Calu3 (cell line): Measurements from ENCODE around the gene DNAJC22. TPM values are rescaled to one million over a fixed set of nuclear protein-coding genes. Genes with fewer than 3 reads are reported as not detected.
A peak's percentile ranks its signal among the peaks of the same experiment; 100 is the strongest.

Source experiments
- BruUV-seq: library from RNA; stranded (reverse); fragments of 400-500 nt; replicated peaks from 2 replicates; lab custom pipeline; 2021; lab: Mats Ljungman, UMichigan
- CTCF ChIA-PET: fragments of 300-600 bp; sonication (Branson Sonifier 250); formaldehyde crosslinking; loops from one replicate; lab custom pipeline; 2022; ENCODE audit warnings: antibody characterized with exemption; lab: Charles Lee
- DNase-seq: peaks from one replicate; pipeline ENCODE4 v3.0.0; 2022
- H3K27ac Mint-ChIP-seq: one replicate; pipeline ENCODE4 v1.8.0; 2022; ENCODE audit warnings: mixed read lengths; ENCODE audit not compliant: unreplicated experiment
- H3K27me3 Mint-ChIP-seq: one replicate; pipeline ENCODE4 v1.8.0; 2022; ENCODE audit warnings: mixed read lengths; ENCODE audit not compliant: unreplicated experiment
- H3K36me3 Mint-ChIP-seq: one replicate; pipeline ENCODE4 v1.8.0; 2022; ENCODE audit warnings: mild to moderate bottlenecking, moderate library complexity, mixed read lengths; ENCODE audit not compliant: insufficient read depth, unreplicated experiment
- H3K4me1 Mint-ChIP-seq: one replicate; pipeline ENCODE4 v1.8.0; 2022; ENCODE audit warnings: mild to moderate bottlenecking, low read depth, mixed read lengths; ENCODE audit not compliant: unreplicated experiment
- H3K4me3 Mint-ChIP-seq: one replicate; pipeline ENCODE4 v1.8.0; 2022; ENCODE audit warnings: mild to moderate bottlenecking, low read depth, moderate library complexity, mixed read lengths; ENCODE audit not compliant: unreplicated experiment
- H3K9me3 Mint-ChIP-seq: one replicate; pipeline ENCODE4 v1.8.0; 2022; ENCODE audit warnings: low read depth, mixed read lengths; ENCODE audit not compliant: unreplicated experiment
- CTCF ChIP-seq: fragments of 200-600 bp; IDR thresholded peaks from one replicate; pipeline ENCODE4 v1.8.0; 2022; ENCODE audit warnings: antibody characterized with exemption; ENCODE audit not compliant: unreplicated experiment
- intact Hi-C: fragments of 100-400 bp; cut with micrococcal nuclease; formaldehyde crosslinking; loops from one replicate; pipeline ENCODE4 v1.10.0; 2022; ENCODE audit not compliant: unreplicated experiment
- total RNA-seq: library from RNA; stranded (reverse); gene quantifications from 2 replicates; pipeline ENCODE4 v1.2.3, GENCODE V29; 2022

The DNAJC22 gene
- total RNA-seq, 1 experiment from 2014 or later, result 9.6 TPM

GRCh38 chr12:49342914-49343731, 3.6 kb upstream of the DNAJC22 start:
- CTCF ChIA-PET, result interaction anchor here (1.2 to 1.8 kb wide), 3 partner anchors 11 to 54 kb away, joined by 3 to 12 read pairs (median 7); no protein-coding TSS in a partner anchor
- Mint-ChIP-seq H3K36me3 (peaks cover 17% of the 10 kb centered on the region), H3K27me3 (peaks cover 70% of the 10 kb centered on the region), H3K9me3 (no peaks in the 10 kb centered on the region), H3K4me3 (no peak overlapping the region), H3K4me1 (peaks cover 38% of the 10 kb centered on the region), H3K27ac (no peak overlapping the region)
- BruUV-seq, result no TSS peak
- intact Hi-C loops, result no loop called here
- no peak for TF ChIP-seq CTCF
- DNase-seq, result no peak

GRCh38 chr12:49344486-49345050, 2.1 kb upstream of the DNAJC22 start:
- CTCF ChIA-PET, result no interaction called here
- Mint-ChIP-seq H3K36me3 (peaks cover 20% of the 10 kb centered on the region), H3K4me1 (peaks cover 34% of the 10 kb centered on the region), H3K27me3 (peaks cover 61% of the 10 kb centered on the region), H3K4me3 (peak overlapping the region; percentile 72), H3K9me3 (no peaks in the 10 kb centered on the region), H3K27ac (no peak overlapping the region)
- intact Hi-C loops, result no loop called here
- TF ChIP-seq CTCF, result no peak
- DNase-seq, result no peak
- BruUV-seq, result no TSS peak

- DNase-seq, result peak; percentile 34
- no TSS peak for BruUV-seq
- TF ChIP-seq CTCF, result no peak
- peaks cover 27% of the 10 kb centered on the region for H3K4me1 Mint-ChIP-seq
- peaks cover 20% of the 10 kb centered on the region for H3K36me3 Mint-ChIP-seq
- no peak overlapping the region for H3K27ac Mint-ChIP-seq
- CTCF ChIA-PET, result no interaction called here
- peaks cover 55% of the 10 kb centered on the region for H3K27me3 Mint-ChIP-seq
- intact Hi-C loops, result no loop called here
- H3K4me3 Mint-ChIP-seq, result peak overlapping the region; percentile 72
- H3K9me3 Mint-ChIP-seq, result no peaks in the 10 kb centered on the region
These were observed 1.4 kb upstream of the DNAJC22 start for GRCh38 chr12:49345051-49345824.

GRCh38 chr12:49345825-49346658, 646 bp upstream of the DNAJC22 start:
- Mint-ChIP-seq H3K36me3 (peaks cover 20% of the 10 kb centered on the region), H3K27me3 (peaks cover 47% of the 10 kb centered on the region), H3K9me3 (no peaks in the 10 kb centered on the region), H3K27ac (no peak overlapping the region), H3K4me1 (peaks cover 24% of the 10 kb centered on the region), H3K4me3 (peak overlapping the region; percentile 72)
- no peak for DNase-seq
- no peak for TF ChIP-seq CTCF
- CTCF ChIA-PET, result interaction anchor here (1.4 to 2.0 kb wide), 2 partner anchors 10 to 49 kb away, joined by 5 to 7 read pairs; partner anchors contain the start of gene C1QL4
- BruUV-seq, result no TSS peak
- intact Hi-C loops, result no loop called here
